Measurements from ENCODE around the gene SIAH2. TPM values are rescaled to one million over a fixed set of nuclear protein-coding genes. Genes with fewer than 3 reads are reported as not detected.

SIAH2 gene
- total RNA-seq, 2 experiments from 2014 or later, result 67.1 to 68.8 TPM

DNA sequence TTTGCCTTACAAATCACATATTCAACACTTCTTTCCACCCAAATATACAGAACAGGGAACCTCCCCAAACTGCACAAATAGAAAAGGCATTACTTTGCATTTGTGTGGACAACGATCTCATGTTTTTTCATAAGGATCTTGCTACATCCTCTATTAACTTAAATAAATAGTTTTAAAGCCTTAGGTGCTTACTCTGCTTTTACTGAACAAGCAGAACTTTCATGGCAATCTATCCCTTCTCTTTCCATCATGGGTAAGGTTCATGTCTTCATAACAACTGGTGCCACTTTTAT is 18.1 kb downstream of the SIAH2 start:
- intact Hi-C loops (cut with micrococcal nuclease), result no loop called here
- no peaks in the 10 kb centered on the region for H3K27me3 Mint-ChIP-seq (ENCODE audit: low read depth)
- H3K4me3 Mint-ChIP-seq, result no peak overlapping the region
- H3K4me1 Mint-ChIP-seq (ENCODE audit: low read depth), result peaks cover 90% of the 10 kb centered on the region
- CTCF ChIA-PET, result interaction anchor here (1.6 kb wide), 1 partner anchor 23 kb away, joined by 4 read pairs; no protein-coding TSS in a partner anchor
- H3K9me3 Mint-ChIP-seq, result no peaks in the 10 kb centered on the region
- H3K36me3 Mint-ChIP-seq (ENCODE audit: low read depth), result peaks cover 70% of the 10 kb centered on the region
- no peak for DNase-seq
- H3K27ac Mint-ChIP-seq, result peak overlapping the region; percentile 73

DNA sequence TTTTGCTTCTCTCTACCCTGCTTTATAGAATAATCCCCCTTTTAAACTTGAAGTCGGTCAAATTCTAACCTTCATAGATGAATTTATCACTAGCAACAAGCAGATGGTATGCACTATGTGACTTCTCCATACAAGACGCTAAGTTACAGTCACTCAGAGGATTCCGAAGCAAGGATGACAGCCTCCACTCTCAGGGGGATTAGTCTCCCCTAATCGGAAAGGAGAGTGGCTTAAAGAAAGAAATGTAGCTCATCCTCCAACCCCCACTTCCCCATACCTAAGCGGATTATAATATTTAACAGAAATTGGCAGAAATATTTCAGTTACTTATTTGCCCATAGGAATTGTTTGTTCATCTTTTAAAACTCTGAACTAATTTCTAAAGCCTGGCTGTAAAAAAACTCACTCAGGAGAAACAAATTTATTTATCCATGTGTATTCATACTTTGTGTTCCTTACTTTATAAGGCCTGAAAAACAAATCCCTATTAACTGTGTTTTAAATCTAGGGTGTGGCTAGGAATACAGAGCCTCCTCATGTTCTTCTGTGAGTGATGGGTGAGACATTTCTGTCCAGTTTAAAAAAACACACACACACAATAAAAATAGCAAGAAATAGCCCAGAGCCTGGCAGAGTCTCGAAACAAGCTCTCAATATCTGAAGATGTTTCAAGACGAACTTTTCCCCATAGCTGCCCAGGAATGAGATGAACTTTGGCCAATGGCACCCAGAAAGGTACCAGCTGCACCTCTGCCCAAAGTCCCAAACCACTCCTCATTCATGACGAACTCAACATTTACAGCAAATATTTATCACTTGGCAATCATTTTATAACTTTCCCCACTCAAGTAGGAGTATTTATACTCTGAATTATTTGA is 18.7 kb downstream of the SIAH2 start:
- peak overlapping the region; percentile 73 for H3K27ac Mint-ChIP-seq
- H3K9me3 Mint-ChIP-seq, result no peaks in the 10 kb centered on the region
- CTCF ChIA-PET, result interaction anchor here (1.6 kb wide), 1 partner anchor 23 kb away, joined by 4 read pairs; no protein-coding TSS in a partner anchor
- peaks cover 94% of the 10 kb centered on the region for H3K4me1 Mint-ChIP-seq (ENCODE audit: low read depth)
- DNase-seq, result no peak
- no peaks in the 10 kb centered on the region for H3K27me3 Mint-ChIP-seq (ENCODE audit: low read depth)
- peaks cover 68% of the 10 kb centered on the region for H3K36me3 Mint-ChIP-seq (ENCODE audit: low read depth)
- intact Hi-C loops (cut with micrococcal nuclease), result no loop called here
- no peak overlapping the region for H3K4me3 Mint-ChIP-seq

DNA sequence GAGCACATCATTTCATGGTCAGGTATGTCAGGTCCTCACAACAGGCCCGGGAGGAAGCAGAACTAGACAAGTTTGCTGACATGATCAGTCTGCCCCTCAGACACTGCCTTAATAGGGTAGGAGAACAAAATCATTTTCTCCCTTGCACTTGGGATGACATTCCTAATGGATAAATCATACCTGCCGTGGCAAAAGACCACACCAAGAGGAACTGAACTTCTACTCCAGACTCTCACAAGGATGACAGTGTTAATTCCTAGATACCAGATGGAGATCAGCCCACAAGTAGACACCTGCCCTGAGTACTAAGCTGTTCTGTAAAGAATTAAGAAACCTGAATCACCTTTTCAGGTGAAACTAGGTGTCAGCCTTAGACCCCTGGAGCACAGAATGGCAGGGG is 19.5 kb downstream of the SIAH2 start:
- Mint-ChIP-seq H3K36me3 (ENCODE audit: low read depth) (peaks cover 66% of the 10 kb centered on the region), H3K27ac (peak overlapping the region; percentile 73), H3K27me3 (ENCODE audit: low read depth) (no peaks in the 10 kb centered on the region), H3K9me3 (no peaks in the 10 kb centered on the region), H3K4me1 (ENCODE audit: low read depth) (peaks cover 95% of the 10 kb centered on the region), H3K4me3 (no peak overlapping the region)
- no peak for DNase-seq
- intact Hi-C loops (cut with micrococcal nuclease), result no loop called here
- CTCF ChIA-PET, result interaction anchor here (1.6 kb wide), 1 partner anchor 22 kb away, joined by 4 read pairs; no protein-coding TSS in a partner anchor

DNA sequence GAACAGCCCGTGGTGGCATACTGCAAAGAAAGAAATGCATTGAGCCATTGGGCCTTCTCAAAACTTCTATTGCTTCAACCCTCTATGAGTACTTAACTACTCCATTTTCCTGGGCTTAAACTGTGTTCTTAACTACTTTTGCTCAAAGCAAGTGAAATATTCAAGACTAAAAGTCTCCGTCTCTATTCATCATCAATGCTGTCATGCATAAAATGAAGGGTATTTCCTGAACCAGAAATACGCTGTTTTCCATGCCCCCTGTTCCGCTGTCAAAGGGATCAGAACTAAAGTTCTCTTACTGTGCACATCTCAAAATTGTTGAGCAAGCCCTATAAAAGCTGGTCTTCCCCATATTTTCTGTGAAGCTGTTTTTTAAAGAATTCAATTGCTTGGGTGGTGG is 20.3 kb downstream of the SIAH2 start:
- H3K4me1 Mint-ChIP-seq (ENCODE audit: low read depth), result peaks cover 97% of the 10 kb centered on the region
- peak overlapping the region; percentile 99 for H3K27ac Mint-ChIP-seq
- H3K27me3 Mint-ChIP-seq (ENCODE audit: low read depth), result no peaks in the 10 kb centered on the region
- H3K9me3 Mint-ChIP-seq, result no peaks in the 10 kb centered on the region
- CTCF ChIA-PET, result no interaction called here
- DNase-seq, result no peak
- intact Hi-C loops (cut with micrococcal nuclease), result no loop called here
- peaks cover 61% of the 10 kb centered on the region for H3K36me3 Mint-ChIP-seq (ENCODE audit: low read depth)
- no peak overlapping the region for H3K4me3 Mint-ChIP-seq

DNA sequence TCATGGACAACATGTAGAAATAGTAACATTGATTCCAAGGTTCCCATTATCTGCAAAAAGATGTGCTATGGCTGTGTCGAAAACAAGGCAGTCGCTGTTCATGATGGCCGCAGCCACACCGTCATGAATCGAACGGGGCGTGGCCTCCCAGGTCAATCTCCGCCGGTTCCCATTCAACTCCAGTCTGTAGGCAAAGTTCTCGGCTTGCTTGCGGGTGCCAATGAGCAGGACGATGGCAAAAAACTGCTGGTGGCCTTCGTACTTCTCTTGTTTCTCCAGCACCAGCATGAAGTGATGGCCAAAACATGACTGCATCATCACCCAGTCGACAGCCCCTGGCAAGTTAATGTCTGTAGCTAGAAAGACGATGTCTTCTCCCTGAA is 20.8 kb downstream of the SIAH2 start:
- Mint-ChIP-seq H3K36me3 (ENCODE audit: low read depth) (peaks cover 56% of the 10 kb centered on the region), H3K4me1 (ENCODE audit: low read depth) (peaks cover 97% of the 10 kb centered on the region), H3K27me3 (ENCODE audit: low read depth) (no peaks in the 10 kb centered on the region), H3K27ac (peak overlapping the region; percentile 99), H3K9me3 (no peaks in the 10 kb centered on the region), H3K4me3 (no peak overlapping the region)
- CTCF ChIA-PET, result no interaction called here
- intact Hi-C loops (cut with micrococcal nuclease), result no loop called here
- no peak for DNase-seq

DNA sequence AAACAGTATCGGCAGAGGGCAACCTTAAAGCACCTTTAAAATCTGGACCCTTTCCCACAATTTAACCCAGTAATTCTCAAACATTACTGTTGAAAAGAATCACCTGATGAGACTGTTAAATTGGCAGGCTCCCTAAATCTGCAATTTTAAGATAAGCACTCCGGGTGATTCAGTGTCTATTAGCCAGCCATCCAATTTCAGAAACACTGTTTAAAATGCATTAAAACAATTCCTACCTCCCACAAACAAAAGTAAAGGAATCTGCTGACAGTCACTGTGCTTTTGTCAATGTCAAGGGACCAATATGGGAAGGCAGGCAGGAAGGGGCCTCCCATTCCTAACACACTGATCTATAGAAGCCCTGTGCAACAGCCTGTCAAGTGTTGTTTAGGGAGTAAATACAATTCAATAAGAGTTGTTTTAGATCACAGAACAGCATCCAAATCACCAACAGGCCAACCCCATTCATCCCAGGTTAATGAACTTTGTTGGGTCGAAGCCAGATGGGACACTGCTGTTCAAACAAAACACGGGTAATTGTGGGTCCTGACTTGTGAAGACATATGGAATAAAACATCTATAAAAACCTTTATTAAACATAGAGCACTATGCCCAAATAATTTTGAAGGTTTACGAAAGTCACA is 21.4 kb downstream of the SIAH2 start:
- CTCF ChIA-PET, result interaction anchor here (0.7 to 1.0 kb wide), 3 partner anchors 20 to 50 kb away, joined by 3 read pairs; no protein-coding TSS in a partner anchor
- Mint-ChIP-seq H3K4me1 (ENCODE audit: low read depth) (peaks cover 97% of the 10 kb centered on the region), H3K4me3 (no peak overlapping the region), H3K36me3 (ENCODE audit: low read depth) (peaks cover 51% of the 10 kb centered on the region), H3K27me3 (ENCODE audit: low read depth) (no peaks in the 10 kb centered on the region), H3K27ac (peak overlapping the region; percentile 99), H3K9me3 (no peaks in the 10 kb centered on the region)
- no peak for DNase-seq
- intact Hi-C loops (cut with micrococcal nuclease), result no loop called here

DNA sequence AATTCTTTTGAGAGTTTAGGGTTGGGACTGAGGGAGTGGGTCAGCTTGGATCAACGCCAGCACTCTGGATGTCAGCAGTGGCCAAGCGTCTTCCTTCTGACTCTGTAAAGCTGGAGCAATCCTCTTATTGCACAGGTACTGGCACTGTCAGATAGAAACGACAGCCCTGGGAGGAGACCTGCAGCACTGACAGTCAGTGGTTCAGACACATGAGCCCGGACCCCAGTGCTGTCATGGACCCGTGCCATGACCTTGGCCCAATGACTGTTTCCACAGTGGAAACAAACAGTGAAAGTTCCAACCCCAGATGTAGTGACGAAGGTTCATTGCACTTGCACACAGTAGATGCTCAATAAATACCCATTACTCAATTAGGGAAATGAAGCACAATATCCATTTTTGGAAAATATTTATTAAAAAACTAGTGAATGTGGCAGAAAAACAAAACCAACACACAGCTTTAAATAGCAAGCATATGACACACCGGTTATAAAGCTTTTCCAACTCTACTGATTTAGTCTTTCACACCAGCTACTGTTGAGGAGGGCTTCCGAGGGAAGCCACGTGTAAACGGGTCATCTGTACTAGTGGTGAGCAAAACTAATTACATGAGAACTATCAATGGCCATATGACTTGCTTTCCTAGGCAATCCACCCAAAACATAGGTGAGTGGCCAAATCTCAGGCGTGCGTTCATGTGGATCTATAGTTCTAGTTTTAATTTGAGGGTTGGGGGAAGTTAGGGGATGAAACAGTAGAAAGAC is 22.1 kb downstream of the SIAH2 start:
- no peaks in the 10 kb centered on the region for H3K27me3 Mint-ChIP-seq (ENCODE audit: low read depth)
- peak overlapping the region; percentile 99 for H3K27ac Mint-ChIP-seq
- H3K4me1 Mint-ChIP-seq (ENCODE audit: low read depth), result peaks cover 97% of the 10 kb centered on the region
- CTCF ChIA-PET, result interaction anchor here (0.7 to 1.0 kb wide), 4 partner anchors 21 to 124 kb away, joined by 3 to 4 read pairs (median 3); no protein-coding TSS in a partner anchor
- H3K36me3 Mint-ChIP-seq (ENCODE audit: low read depth), result peaks cover 45% of the 10 kb centered on the region
- H3K4me3 Mint-ChIP-seq, result no peak overlapping the region
- intact Hi-C loops (cut with micrococcal nuclease), result loop anchor here (1.0 kb wide), 1 partner anchor 10 kb away; no protein-coding TSS in a partner anchor
- DNase-seq, result peak; percentile 51
- no peaks in the 10 kb centered on the region for H3K9me3 Mint-ChIP-seq

DNA sequence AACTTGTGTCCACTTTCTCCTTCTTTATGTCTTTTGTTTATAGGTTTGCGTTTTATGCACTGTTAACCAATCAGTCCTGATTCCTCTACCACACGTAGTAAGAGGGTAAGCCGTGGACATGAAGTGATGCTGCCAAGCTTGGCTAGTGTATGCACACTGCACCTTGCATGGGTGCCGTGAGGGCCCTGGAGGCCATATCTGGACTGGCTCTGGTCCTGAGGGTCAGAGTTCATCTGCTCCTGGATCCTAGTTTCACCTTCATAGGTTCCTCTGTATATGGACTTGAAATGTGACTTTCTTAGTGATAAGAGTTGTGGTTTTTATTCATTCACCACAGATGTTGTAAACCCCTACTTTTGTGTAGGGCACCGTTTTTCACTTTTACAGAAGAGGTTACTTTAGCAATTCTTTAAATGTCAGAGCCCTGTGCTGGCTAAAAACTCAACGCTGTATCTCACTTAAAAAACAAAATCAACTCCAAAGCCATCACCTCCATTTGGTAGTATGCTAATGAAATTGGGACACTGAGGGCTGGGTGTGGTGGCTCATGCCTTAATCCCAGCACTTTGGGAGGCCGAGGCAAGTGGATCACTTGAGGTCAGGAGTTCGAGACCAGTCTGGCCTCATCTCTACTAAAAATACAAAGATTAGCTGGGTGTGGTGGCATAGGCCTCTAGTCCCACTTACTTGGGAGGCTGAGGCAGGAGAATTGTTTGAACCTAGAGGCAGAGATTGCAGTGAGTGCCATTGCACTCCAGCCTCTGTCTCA is 22.9 kb downstream of the SIAH2 start:
- Mint-ChIP-seq H3K4me3 (peak overlapping the region; percentile 48), H3K4me1 (ENCODE audit: low read depth) (peaks cover 93% of the 10 kb centered on the region), H3K36me3 (ENCODE audit: low read depth) (peaks cover 40% of the 10 kb centered on the region), H3K9me3 (no peaks in the 10 kb centered on the region), H3K27me3 (ENCODE audit: low read depth) (no peaks in the 10 kb centered on the region), H3K27ac (peak overlapping the region; percentile 99)
- intact Hi-C loops (cut with micrococcal nuclease), result loop anchor here (1.0 to 5.0 kb wide), 11 partner anchors 11 to 1457 kb away; partner anchors contain the start of genes GPR171, MED12L and SELENOT
- CTCF ChIA-PET, result interaction anchor here (0.6 to 0.9 kb wide), 2 partner anchors 21 to 125 kb away, joined by 3 to 4 read pairs; no protein-coding TSS in a partner anchor
- peak; percentile 51 for DNase-seq

DNA sequence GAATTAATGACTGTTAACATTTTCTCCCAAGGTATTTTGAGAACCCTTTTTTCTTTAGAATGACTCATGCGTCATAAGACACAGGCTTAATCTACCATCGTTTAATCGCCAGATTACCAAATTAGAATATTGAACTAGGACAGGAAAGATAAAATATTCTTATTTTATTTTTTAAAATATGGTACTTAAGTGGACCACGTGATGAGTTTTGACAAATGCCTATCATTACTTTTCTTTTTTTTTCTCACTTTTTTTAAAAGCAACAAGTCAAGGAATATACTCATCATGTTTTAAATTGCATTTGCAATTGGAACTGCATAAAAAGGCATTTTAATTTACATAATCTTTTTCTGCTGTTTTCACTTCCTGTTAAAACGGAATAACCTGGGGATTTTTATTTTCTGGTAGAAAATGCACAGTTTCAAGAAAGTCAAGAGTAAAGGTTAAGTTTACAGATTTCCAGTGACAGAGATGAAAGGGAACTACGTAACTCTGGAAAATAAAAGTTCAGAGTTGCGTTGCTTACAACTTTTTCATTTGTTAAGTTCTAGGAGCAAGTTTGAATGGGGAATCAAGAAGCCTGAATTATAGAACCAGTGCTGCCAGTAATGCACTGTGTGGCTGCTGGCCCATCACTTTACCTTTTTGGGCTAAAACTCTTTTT is 23.6 kb downstream of the SIAH2 start:
- peak overlapping the region; percentile 99 for H3K27ac Mint-ChIP-seq
- H3K9me3 Mint-ChIP-seq, result no peaks in the 10 kb centered on the region
- H3K4me1 Mint-ChIP-seq (ENCODE audit: low read depth), result peaks cover 85% of the 10 kb centered on the region
- CTCF ChIA-PET, result interaction anchor here (0.6 kb wide), 1 partner anchor 22 kb away, joined by 3 read pairs; no protein-coding TSS in a partner anchor
- no peak overlapping the region for H3K4me3 Mint-ChIP-seq
- H3K36me3 Mint-ChIP-seq (ENCODE audit: low read depth), result peaks cover 38% of the 10 kb centered on the region
- intact Hi-C loops (cut with micrococcal nuclease), result loop anchor here (1.0 to 5.0 kb wide), 10 partner anchors 21 to 1458 kb away; partner anchors contain the start of genes GPR171, MED12L and SELENOT
- DNase-seq, result no peak
- H3K27me3 Mint-ChIP-seq (ENCODE audit: low read depth), result no peaks in the 10 kb centered on the region

DNA sequence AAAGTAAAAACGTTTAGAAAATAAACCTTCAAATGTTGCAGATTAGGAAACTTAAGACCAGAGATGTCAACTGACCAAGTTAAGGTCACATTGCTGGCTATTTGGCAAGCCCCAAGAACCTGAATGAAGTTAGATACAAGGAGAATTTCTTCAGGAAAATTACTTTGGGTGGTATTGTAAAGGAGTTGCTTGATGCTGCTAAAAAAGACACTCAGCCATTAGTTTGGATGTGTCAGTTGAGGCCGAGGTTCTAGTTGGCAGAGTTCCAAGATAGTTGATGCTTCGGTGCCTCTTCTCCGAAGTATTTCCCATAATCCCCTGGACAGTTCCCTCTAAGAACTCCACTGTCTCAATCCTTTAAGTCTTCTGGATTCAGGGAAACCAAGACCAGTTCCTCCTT is 24.3 kb downstream of the SIAH2 start:
- Mint-ChIP-seq H3K4me3 (peak overlapping the region; percentile 41), H3K36me3 (ENCODE audit: low read depth) (peaks cover 33% of the 10 kb centered on the region), H3K27me3 (ENCODE audit: low read depth) (no peaks in the 10 kb centered on the region), H3K4me1 (ENCODE audit: low read depth) (peaks cover 80% of the 10 kb centered on the region), H3K9me3 (no peaks in the 10 kb centered on the region), H3K27ac (peak overlapping the region; percentile 99)
- no peak for DNase-seq
- CTCF ChIA-PET, result interaction anchor here (0.8 to 2.3 kb wide), 6 partner anchors 10 to 49 kb away, joined by 3 to 15 read pairs (median 10); no protein-coding TSS in a partner anchor
- intact Hi-C loops (cut with micrococcal nuclease), result loop anchor here (1.0 to 5.0 kb wide), 16 partner anchors 17 to 1459 kb away; partner anchors contain the start of genes EIF2A, ERICH6, GPR171 and MED12L
